H54 (cell line): ENCODE data around the gene MID2.
"Not testable (repeated sequence)": the region's sequence is repeated elsewhere in the genome, so short reads cannot be mapped to it uniquely, and the experiment has no call there.

Source experiments
- DNase-seq: peaks from one replicate; pipeline ENCODE4 v3.0.0; 2011; ENCODE audit warnings: low spot score, mixed read lengths; ENCODE audit not compliant: insufficient read length
- FAIRE-seq: peaks from 3 replicates; lab custom pipeline; 2011; peaks lifted over from hg19 to GRCh38; lab: Jason Lieb, UNC
- POLR2A ChIP-seq: IDR thresholded peaks from 2 replicates; pipeline ENCODE4 v1.6.1; 2011; ENCODE audit warnings: low read depth, mild to moderate bottlenecking, low read length

Gene MID2

GRCh38 chrX:107829878-107830277, 4.2 kb downstream of the MID2 start:
- FAIRE-seq (no peak), DNase-seq (no peak)
- TF ChIP-seq POLR2A, result no peak

GRCh38 chrX:107831071-107831730, 5.5 kb downstream of the MID2 start:
- FAIRE-seq, result no peak
- no peak for TF ChIP-seq POLR2A
- DNase-seq, result no peak

- TF ChIP-seq POLR2A, result no peak
- FAIRE-seq (no peak), DNase-seq (no peak)
Measured at GRCh38 chrX:107834275-107835201, 8.9 kb downstream of the MID2 start.

- DNase-seq, result no peak
Measured at GRCh38 chrX:107836958-107837357, 11.3 kb downstream of the MID2 start.

GRCh38 chrX:107840971-107841370, 15.3 kb downstream of the MID2 start:
- TF ChIP-seq POLR2A, result no peak
- DNase-seq (no peak), FAIRE-seq (no peak)

More at GRCh38 chrX:107836958-107837357, 11.3 kb downstream of the MID2 start:
- FAIRE-seq, result no peak
- TF ChIP-seq POLR2A, result no peak

DNA sequence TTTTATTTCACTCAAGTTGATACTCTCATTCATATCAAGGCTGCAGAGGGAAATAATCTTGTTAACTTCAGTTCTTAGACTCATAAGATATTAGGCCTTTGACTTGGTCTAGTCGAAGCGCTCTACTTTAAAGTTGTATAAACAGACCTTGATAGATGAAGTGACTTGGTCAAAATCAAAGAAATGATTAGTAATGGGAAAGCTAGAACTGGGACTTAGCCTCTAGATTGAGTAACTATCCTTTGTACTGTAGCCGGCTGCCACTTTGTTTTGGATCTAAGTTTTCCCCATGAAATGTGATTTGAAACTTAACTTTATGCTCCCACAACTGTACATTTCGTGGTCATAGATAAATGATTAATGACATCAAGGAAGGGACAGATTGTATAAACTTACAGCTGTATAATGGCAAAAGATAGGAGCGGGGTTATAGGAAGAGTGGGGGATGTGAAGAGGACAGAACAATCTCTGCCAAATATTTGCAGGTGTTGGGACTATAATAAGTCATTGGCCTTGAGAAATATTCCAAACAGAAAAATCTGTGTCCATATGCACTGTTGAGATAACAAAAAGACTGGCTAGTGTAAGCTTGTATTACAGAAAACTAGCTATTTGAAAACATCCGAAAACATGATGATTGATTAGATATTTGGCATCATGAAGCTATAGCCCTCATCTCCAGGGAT, 17.2 kb downstream of the MID2 start:
- DNase-seq (no peak), FAIRE-seq (no peak)
- TF ChIP-seq POLR2A, result no peak

DNA sequence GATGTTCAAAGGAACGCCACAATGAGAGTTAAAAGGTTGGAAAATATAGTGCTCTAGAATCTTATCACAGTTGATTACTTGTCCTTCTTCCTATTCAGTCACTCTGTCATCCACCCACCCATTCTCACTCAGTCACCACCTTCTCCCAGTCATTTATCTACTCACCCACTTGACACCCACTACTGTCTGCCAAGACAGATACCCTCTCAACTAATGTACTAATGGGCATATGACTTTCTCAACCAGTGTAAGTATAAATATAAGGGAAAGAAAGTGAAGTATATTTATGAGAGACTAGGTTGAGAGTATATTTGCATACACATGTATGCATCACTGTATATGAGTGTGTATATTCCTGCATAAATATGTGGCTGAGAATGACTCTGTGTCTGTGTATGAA, 20.0 kb downstream of the MID2 start:
- TF ChIP-seq POLR2A, result no peak
- DNase-seq, result no peak
- no peak for FAIRE-seq

- TF ChIP-seq POLR2A, result no peak
- FAIRE-seq, result no peak
- DNase-seq, result no peak
Measured at GRCh38 chrX:107848591-107848990, 22.9 kb downstream of the MID2 start.

- DNase-seq (no peak), FAIRE-seq (no peak)
- TF ChIP-seq POLR2A, result no peak
Measured at GRCh38 chrX:107849747-107850421, 24.2 kb downstream of the MID2 start.

DNA sequence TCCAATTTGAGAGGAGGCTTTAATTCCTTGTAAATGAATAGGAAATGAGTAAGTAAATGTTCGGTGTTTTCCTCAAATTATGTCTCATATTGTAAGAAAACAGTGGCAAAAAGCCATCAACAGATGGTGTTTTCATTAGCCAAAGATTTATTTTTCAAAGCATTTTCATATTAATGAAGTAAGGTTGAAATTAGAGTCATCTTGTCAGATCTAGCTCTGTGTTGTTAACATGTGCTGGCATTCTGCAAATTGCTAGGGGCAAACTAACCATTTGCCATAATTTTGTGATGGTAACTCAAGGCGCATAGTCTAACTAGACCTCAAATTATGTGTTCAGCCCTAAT, 24.7 kb downstream of the MID2 start:
- DNase-seq (no peak), FAIRE-seq (no peak)
- no peak for TF ChIP-seq POLR2A

- no peak for TF ChIP-seq POLR2A
- FAIRE-seq (no peak), DNase-seq (no peak)
Measured at GRCh38 chrX:107851215-107851614, 25.5 kb downstream of the MID2 start.

GRCh38 chrX:107851665-107852064, 26.0 kb downstream of the MID2 start:
- not testable (repeated sequence) for DNase-seq, FAIRE-seq

DNA sequence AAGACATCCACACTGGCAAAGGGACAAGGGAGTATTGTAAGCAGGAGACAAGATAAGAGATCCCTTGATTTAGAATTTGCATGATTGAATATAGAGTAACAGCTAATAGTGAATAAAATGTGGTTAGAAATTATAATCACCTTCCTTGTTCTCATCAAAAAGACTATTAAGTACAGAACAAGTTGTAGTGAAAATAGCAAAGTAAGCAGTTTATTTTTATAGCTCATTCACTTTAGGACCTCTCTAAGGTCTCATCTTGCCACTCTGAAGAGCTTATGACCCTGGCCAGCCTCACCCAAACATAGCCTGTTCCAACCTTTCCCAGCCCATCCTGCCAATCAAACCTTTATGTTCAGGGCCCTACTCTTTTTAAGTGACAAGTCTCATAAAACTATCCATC, 30.6 kb downstream of the MID2 start:
- DNase-seq (no peak), FAIRE-seq (no peak)
- no peak for TF ChIP-seq POLR2A

DNA sequence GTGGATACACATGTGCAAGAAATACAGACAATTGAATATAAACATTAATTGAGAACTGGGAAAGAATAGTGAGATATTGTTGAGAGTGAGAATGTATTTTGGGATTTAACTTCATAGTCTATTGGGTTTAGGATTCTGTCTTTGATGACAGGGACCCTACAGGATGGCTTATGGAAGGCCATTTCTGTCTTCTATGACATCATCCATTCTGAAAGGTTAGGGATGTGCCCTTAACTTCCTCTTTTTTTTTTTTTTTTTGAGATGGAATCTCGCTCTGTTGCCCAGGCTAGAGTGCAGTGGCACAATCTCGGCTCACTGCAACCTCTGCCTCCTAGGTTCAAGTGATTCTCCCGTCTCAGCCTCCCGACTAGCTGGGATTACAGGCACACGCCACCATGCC, 31.4 kb downstream of the MID2 start:
- FAIRE-seq, DNase-seq: not testable (repeated sequence)

DNA sequence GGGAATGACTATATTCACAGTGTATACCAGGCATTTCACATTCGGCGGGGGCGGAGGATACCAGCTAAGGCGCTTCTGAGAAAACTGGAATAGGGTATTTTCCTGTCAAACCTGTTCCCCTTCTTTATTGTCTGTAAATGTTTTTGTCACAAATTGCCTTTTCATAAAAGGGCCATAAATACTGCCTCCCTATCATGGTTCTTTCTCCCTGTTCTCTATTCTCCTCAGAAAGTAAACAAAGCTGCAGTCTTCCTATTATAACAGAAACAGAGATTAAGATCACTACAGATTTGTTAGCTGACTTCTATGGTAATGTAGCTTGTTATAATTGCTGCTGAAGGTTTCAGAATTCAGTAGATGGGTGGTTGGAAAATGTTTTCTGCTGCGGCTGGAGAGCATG, 32.2 kb downstream of the MID2 start:
- DNase-seq (no peak), FAIRE-seq (no peak)

More for the DNA sequence above, 32.2 kb downstream of the MID2 start:
- TF ChIP-seq POLR2A, result no peak
